HG03342 (cell line): ENCODE measurements around the gene KRT81.
"Not testable (repeated sequence)": the region's sequence is repeated elsewhere in the genome, so short reads cannot be mapped to it uniquely, and the experiment has no call there.

Experiments
- ATAC-seq: cut with Tn5 transposase; IDR thresholded peaks from one replicate; pipeline ENCODE4 v1.9.1; 2021; ENCODE audit warnings: mild to moderate bottlenecking, moderate library complexity; ENCODE audit not compliant: unreplicated experiment

Gene KRT81

DNA sequence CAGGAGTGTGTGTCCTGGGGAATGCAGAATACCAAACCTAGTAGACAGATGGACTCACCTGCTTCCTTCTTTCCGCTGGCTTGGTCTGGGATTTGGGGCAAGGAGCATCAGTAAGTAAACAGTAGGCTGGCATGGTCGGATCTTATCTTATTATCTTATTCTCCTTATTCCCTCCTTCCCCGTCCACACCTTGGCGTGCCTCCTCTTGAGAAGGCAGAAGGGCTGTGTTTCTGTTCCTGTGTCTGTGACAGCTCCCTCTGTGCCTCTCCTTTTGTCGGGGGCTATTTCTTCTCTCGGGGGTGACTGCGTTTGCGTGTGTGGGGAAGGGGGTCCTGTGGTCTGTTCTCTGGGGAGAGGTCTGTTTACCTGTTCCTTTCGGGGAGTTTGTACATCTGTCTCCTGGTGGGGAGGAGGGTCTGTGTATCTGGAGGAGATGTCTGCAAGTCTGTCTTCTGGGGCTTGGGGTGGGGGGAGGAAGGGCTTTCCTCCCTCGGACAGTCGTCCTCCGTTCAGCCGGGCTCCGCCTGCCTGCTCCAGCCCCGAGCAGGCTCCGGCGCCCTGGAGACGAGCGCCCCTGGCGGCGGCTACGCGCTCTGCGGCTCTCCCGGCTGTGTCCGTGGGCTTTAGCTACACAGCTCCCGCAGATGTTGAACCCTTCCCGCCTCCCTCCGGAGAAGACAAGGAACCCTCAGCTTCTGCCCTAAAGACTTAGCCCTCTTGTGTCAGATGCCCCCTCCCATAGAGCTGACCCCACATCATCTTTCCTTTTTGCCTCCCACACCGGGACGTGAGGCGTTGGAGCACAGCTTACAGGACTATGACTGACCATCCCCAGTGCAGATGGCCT is 12.5 kb downstream of the KRT81 start:
- peak; percentile 80 for ATAC-seq

DNA sequence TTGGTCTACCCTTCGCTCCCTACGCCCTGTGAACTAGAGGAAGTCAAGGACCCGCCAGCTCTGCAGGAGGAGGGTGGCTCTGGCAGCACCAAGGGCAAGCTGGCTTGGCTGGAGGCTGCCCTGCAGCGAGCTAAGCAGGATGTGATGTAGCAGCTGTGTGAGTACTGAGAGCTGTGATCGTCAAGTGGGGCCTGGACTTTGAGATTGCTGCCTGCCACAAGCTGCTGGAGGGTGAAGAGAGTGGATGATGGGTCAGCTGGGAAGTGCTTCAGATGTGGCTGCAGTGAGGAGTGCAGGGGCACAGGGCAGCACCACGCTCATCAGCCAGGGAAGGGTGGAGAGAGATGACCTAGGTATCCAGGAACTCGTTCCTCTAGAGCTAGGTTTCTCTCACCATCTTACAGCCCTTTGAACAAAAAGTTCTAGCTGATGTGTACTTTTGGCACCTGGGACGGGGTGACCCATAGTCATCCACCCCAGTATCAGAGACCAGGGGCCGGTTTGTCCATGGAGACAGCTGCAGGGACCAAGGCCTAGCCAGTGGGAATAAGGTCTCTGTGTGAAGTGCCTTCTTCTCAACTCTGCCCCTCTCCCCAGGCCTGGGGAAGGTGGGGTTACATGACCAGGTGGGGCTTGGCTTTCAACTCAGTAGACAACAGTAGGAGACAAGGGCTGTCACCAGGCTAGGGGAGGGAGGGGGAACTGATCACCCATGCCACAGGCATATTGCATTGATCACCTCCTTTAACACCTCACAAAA is 13.7 kb downstream of the KRT81 start:
- ATAC-seq = no peak

DNA sequence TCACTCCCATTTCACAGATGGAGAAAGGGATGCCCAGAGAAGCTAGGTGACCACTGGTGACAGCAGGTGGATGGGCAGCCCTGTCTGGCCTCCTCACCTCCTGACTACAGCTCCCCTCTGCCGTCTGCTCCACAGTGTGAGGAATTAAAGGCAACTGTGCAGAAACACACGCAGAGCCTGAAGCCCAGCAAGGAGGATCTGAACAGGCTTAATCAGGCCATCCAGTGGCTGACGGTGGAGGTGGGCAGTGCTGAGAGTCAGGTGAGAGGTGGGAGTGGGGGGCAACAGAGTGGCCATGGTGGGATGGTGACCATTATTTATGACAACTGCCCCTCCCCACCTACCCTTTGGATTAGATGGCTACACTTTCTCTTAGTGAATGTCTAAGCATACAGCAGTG is 15.6 kb downstream of the KRT81 start:
- no peak for ATAC-seq

DNA sequence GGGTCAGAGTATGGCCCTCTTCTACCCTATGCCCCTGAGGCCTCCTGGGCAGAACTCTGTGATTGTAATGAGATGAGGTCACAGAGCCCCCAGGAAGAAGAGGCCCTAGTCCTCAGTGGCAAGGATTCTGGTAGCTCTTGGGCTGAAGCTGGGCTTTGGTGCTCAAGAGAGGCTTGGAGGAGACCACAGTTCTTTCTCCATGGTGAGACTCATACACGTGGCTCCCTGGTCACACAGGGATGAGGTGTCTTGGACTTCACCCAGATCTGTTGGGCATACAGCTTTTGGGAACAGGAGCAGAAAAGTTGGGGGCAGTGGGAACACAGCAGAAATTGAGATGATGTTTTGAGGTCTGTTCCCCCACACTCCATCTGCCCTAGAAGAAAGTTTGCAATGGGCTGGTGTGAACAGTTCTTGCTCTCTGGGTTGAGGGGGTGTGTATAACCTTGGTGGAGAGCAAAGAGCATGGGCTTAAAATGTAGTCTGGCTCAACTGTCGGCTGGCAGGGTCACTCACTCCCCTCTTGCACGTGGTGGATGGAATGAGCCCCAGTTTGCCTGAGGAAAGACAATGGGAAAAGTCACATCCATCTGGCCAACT is 16.7 kb downstream of the KRT81 start, which contains the start of gene KRT86:
Gene KRT86 (plus strand): TSS at position 125 of the 600 bp plus-strand sequence. CDS start 27,272 bp downstream, outside the sequence.
- ATAC-seq = no peak

DNA sequence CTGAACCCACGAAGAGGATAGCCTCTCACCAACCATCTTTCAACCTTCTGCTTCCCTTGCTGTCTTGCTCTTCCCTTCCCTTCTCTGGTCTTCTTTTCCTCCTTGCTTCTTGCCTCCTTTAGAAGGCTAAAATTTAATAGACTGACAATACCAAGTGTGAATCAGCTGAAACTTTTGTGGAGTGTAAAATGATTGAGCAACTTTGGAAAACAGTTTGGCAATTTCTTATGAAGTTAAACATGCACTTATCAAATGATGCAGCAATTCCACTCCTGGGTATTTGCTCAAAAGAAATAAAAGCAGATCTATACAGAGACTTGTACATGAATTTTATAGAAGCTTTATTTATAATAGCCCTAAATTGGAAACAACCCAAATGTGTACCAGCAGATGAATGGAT is 20.2 kb downstream of the KRT81 start:
- ATAC-seq = no peak

DNA sequence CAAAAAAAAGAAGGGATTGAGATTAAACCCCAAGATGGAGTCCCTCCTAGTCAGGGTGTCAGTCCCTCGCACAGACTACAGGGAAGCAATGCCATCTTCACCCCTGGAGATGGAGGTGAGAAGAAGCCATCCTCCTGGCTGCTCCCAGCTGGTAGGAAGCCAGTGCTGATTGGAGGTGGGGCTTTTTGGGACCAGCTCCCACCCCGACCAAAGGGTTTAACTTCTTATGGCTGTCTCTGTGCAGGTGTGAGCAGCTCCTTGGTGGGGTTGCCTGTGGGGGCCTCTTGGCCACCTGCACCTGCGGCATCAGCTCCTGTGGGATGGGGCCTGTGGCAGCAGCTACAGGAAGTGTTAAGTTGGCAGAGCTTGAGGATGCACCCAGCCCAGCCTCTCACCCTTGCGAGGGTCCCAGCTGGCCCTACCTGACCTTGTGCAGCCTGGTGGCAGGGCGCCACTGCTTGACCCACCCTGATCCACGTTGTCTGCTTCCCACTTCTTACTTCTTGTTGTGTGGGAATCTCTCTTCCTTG is 20.7 kb downstream of the KRT81 start:
- ATAC-seq = no peak

DNA sequence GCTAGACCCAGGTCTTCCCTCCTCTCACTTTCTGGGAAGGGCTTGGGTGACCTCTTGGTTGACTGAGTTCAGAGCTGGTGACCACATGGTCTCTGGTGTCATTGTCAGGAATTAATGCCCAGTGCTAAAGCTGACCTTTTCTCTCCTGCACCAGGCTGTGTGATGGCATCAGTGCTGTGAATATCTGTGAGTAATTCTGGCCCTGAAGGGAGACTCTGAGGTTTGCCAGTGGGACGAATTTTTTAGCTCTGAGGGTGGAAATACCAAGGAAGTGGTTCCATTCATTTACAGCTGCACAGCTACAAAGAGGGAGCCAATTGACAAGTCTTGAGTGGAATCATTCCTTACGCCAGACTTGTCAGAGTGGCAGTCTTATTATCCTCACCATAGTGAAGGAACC is 23.1 kb downstream of the KRT81 start:
- no peak for ATAC-seq

DNA sequence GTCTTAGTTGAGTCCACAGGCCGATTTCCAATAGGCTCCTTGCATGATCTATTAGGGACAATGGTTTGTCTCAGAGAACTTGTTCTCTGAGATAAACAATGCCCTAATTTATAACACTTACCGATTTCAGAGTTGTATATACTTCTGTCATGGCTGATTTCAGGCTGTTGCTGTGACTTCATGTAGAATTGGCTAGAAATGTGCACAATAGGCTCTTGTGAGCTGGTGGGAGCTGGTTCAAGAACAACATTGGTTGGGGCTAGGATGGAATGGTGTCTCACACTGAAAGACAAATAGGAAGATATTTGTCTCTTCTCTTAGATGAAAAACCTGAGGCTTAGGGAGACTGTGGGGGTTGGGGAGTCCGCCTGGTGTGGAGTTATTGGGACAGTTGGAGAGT is 23.6 kb downstream of the KRT81 start:
- no peak for ATAC-seq

DNA sequence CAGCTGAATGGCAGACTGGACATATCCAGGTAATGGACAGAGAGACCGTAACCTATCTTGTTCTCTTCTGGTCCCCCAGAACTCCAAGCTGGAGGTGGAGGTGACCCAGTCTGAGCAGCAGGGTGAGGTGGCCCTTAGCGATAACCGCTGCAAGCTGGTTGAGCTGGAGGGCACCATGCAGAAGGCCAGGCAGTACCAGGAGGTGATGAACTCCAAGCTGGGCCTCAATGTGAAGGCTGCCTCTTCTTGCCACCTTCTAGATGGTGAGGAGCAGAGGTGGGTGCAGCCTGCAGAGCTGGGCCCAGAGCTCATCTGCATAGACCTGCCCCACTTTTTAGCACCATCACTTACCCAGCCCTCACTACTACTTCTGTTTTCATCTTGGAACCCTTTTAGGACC is 24.1 kb downstream of the KRT81 start:
- ATAC-seq = no peak

DNA sequence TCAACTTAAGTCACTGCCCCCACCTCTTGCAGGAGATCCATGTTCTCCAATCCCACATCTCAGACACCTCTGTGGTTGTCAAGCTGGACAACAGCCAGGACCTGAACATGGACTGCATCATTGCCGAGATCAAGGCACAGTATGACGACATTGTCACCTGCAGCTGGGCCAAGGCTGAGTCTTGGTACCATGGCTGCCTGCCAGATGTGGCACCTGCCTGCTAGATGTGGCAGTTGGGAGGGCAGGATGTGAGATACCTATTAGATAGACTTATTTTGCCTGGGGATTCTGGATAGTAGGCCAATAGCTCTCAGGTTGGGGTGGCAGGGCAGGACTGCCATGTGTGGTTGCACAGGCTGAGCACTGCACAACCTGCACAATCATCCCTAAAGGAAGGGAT is 24.8 kb downstream of the KRT81 start:
- ATAC-seq = no peak

DNA sequence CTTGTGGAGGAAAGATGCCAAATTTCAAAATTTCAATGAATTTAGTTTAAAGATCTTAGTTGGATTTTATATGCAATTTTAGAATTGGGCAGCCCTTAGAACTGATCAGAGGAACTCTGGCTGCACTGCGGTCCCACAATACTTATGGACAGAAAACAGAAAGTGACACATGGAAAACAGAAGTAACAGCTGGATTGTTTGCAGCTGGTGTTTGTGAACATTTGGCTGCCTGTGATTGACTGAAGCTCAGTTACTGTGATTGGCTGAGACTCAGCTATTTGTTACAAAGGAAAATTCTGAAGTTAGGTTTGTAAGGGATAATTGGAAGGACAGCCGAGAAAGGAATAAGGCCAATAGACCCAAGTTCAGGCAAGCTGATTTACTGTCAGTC is 26.9 kb downstream of the KRT81 start:
- no peak for ATAC-seq

DNA sequence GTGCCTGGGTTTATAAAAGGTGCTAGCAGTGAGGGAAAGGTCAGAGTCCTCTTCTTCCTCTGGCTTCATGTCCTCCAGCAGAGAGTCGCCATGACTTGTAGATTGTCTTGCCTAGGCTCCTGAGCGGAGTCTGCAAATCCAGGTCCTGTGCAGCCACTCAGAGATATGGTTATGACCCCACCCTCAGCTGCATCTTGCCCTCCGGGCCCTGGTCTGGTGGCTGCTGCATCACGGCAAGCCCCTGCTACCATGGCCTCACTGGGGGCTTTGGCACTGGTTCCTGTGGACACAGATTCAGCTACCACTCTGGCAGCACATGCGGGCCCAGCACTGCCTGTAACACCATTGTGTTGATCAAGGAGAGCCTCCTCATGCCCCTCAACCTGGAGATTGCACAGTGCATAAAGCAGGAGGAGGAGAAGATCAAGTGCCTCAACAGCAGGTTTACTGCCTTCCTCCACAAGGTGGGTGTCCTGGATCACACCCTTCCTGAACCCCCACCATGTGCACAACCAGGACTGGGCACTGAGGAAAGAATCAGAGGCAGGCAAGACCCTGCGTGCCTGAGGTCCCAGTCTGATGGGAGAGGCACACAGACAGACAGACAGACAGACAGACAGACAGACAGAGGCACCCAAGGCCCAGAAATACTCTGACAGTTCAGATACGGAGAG is 27.4 kb downstream of the KRT81 start:
- ATAC-seq = no peak

DNA sequence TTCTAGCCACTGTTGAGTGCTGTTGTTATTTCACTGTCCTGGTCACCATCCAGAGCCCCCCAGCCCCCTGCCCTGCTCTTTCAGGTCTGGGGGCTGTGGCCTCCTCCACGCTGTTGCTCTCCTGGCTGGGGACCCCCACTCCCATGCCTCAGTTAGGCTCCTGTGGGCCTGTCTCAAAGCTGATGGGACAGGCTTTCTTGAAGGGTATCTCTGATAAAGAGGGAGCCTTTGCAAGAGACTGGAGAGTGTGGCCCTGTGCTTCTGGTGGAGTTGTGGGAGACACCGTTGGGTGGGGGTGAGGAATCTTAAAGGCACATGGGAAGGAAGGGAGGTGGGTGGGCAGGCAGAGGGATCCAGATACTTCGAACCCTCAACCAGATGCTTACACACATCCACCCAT is 29.0 kb downstream of the KRT81 start:
- ATAC-seq = no peak

DNA sequence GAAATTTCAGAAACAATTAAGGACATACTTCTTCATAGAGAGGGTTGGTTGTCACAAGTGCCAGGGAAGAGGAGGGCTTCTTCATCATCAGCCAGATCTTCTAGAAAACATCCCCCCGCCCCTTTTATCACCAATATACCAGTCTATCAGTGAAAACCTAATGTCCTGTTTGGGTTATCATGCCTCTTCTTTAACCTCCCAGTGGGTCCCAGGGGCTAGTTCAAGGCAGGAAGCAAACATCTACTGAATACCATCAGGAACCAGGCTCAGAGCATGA is 30.2 kb downstream of the KRT81 start:
- no peak for ATAC-seq

DNA sequence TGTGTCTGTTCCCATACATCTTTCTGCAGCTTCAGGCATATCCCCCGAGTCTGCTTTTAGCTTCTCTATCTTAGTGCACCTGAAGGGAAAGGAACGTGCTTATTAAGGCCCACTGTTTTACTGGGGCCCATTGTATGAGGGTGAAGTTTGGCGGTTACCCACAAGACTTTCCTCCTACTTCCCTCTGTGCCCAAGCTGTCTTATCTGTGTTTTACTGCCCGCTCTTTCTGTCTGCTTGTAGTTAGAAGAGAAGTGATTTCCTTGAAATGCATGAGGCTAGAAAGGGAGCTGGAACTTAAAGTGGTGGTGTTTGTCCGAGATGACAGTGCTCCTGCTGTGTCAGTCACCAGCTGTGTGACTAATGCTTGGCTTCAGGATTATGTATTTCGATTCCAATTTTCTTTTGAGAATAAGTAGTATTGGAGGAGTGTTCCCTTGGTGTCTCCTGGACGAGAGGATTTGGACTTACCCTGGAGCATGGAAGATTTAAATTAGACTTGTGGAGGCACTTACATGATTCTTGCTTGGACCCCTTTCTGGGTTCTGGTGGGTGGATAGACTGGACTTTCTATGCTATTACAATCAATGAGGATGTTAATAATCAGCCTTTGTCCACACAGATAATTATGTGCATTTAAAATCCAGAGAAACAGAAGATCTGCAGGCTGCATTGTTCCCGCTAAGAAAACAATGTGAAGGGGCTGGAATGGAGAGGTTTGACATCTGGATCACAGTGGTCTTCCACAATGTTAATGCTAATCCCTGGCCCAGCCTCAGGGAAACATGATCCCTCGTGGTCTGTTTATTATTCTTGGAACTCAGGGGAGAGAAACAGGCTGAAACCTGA is 30.8 kb downstream of the KRT81 start:
- no peak for ATAC-seq

DNA sequence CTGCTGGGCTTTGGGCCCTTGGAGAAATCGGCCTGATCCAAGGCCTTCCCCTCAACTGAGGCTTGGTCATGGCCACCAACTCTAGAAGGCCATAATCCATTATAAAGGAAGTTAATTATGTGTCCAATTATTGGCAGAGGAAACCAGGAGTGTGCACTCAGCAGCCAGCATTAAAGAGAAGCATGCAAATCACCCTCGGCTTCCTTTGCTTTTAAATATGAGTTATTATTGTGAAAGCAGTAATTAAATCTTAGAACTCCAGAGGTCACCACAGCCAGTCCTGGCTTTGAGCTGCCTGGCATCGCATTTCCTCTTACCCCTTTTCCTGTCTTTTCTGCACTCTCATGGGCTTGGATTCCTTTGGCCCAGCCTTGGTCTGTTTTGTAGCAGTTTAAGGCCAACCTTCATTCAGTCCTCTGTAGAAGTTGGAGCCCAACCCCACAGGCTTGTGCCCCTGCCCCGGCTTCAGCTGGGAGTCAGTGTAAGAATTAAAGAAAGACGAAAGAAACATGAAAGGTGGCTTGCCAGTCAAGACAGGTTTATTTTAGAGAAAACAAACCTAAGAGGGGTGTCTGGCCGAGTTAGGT is 31.6 kb downstream of the KRT81 start:
- ATAC-seq = no peak

DNA sequence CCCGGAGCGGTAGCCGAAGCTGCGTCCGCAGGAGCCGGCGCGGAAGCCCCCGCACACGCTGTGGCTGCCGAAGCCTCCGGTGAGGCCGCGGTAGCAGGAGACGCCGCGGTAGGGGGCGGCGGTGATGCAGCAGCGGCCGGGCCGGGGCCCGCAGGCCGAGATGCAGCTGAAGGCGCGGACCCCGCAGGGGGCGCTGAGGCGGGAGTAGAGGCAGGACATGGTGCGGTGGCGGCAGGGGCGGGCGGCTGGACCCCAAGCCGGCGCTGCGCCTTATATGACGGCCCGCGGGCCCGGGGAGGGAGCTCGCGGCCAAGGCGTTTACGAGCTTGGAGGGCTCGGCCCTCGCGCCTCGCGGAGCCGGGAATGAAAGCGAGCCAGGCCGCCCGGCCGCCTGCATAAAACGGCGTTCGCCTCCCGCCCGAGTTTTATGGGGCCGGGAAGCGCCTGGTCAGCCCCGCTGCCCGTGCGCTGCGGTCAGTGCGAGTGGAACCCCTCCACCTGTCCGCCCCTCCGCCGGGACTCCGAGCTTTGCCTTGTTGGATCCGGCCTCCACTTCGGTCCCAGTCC is 32.9 kb downstream of the KRT81 start:
- ATAC-seq = no peak

DNA sequence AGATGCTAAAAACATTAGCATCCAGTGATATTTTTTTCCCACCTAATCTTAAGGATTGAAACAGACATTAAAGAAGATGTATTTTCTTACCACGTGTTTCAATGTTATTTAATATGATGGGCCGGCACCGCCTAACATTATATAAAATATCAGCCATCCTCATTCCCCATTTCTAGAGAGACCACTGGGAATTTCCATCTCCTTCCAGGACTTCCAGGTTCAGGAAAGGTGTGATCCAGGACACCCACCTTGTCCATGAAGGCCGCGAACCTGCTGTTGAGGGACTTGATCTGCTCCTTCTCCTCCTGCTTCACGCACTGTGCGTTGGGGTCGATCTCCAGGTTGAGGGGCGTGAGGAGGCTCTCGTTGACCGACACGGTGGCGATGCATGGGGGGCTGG is 33.4 kb downstream of the KRT81 start:
- not testable (repeated sequence) for ATAC-seq

DNA sequence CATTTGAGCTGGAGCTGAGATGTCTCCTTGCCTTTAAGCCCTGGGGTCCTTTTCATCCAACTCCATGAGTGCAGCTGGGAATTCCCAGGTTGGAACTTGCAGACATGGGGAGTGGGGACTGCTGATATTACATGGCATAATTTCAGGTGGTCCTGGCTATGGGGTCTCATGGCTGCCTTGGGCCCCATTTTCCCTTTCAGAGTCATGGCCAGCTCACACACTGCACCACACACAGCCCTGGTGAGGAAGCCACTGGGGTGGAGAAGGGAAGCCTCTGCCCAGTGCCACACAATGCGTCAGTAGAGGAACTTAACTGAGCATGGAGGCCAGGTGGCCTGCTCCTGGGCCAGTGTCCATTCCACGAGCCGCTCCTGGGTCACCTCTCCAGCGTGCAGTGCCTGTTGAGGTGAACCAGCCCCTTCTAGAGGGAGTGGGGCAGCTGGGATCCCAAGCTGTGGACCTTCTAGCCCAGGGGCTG is 34.2 kb downstream of the KRT81 start:
- ATAC-seq = no peak

DNA sequence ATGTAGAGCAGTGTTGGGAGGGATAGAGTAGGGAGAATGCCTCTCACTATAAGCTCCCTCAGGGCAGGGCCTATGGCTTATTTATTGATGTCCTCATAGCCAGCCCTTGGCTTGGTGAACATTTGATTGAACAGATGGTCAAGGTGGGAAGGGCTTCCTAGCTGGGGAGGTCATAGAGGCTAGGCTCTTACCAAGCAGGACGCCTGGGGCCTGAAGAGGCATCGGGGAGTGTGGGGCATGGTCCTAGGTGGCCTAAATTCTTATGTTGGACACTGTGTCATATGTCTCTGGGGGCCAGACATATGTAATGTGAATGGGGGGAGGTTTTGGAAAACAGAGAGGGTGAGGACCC is 34.8 kb downstream of the KRT81 start:
- no peak for ATAC-seq
